Activated T-helper 2 cell treated with anti-CD3 and anti-CD28 coated beads, Interferon-gamma antibody, Interleukin-2, Interleukin-4, amounts not matched to agents 10 μg/mL and 5 μg/mL and 100 μg/mL, durations not matched to agents 14 hours and 24 hours and 36 hours (primary cell): ENCODE data around the gene MS4A1. TPM values are rescaled to one million over a fixed set of nuclear protein-coding genes. Genes with fewer than 3 reads are reported as not detected.
"Not testable (repeated sequence)": the region's sequence is repeated elsewhere in the genome, so short reads cannot be mapped to it uniquely, and the experiment has no call there.

Source experiments
- DNase-seq: peaks from one replicate; pipeline ENCODE4 v3.0.0; 2021; ENCODE audit warnings: low spot score
- H3K27ac Mint-ChIP-seq: one replicate; pipeline ENCODE4 v1.8.0; 2021; ENCODE audit warnings: mixed read lengths
- H3K27me3 Mint-ChIP-seq: one replicate; pipeline ENCODE4 v1.8.0; 2021; ENCODE audit warnings: low read depth, mixed read lengths
- H3K36me3 Mint-ChIP-seq: one replicate; pipeline ENCODE4 v1.8.0; 2021; ENCODE audit warnings: low read depth, mixed read lengths
- H3K4me1 Mint-ChIP-seq: one replicate; pipeline ENCODE4 v1.8.0; 2021; ENCODE audit warnings: low read depth, mixed read lengths
- H3K4me3 Mint-ChIP-seq: one replicate; pipeline ENCODE4 v1.8.0; 2021; ENCODE audit warnings: low read depth, mild to moderate bottlenecking, moderate library complexity, mixed read lengths
- H3K9me3 Mint-ChIP-seq: one replicate; pipeline ENCODE4 v1.8.0; 2021; ENCODE audit warnings: mixed read lengths
- intact Hi-C: fragments of 100-400 bp; cut with micrococcal nuclease; formaldehyde crosslinking; loops from one replicate; pipeline ENCODE4 v1.15.1; 2023
- total RNA-seq: library from RNA; stranded (reverse); gene quantifications from 2 replicates; pipeline ENCODE4 v1.2.3, GENCODE V29; 2022

MS4A1 gene
- total RNA-seq, 1 donor from 2014 or later = 0.25 TPM

DNA sequence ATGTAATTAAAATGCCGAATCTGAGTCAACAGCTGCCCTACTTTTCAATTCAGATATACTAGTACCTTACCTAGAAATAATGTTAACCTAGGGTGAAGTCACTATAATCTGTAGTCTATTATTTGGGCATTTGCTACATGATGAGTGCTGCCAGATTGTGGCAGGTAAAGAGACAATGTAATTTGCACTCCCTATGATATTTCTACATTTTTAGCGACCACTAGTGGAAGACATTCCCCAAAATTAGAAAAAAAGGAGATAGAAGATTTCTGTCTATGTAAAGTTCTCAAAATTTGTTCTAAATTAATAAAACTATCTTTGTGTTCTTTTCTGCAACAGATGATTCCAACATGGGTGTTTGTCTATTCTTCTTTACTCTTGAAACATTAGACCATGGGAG lies 14.1 kb downstream of the MS4A1 start:
- Mint-ChIP-seq H3K36me3 (no peaks in the 10 kb centered on the region), H3K4me1 (no peaks in the 10 kb centered on the region), H3K27me3 (peaks cover 20% of the 10 kb centered on the region), H3K4me3 (no peak overlapping the region), H3K27ac (no peak overlapping the region), H3K9me3 (no peaks in the 10 kb centered on the region)
- no peak for DNase-seq
- intact Hi-C loops = no loop called here

DNA sequence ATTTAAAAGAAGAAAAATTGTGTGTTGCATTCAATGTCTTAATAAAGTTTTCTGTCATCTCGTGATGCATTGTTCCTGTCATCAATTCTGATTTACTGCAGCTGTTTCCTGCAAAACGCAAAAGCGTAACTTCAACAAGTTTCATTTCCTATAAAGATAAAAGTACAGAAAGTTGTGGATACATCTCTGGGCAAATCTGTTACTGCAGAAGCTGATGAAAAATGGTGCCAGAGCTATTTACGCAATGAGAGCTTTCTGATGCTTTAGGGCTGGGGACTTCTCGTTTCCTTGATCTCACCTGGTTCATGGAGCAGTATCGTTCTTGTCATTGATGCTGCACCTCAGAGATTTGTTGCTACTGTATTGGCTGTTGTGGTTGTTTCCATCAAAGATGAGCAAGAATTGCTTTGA lies 21.4 kb downstream of the MS4A1 start:
- intact Hi-C loops = no loop called here
- peaks cover 3% of the 10 kb centered on the region for H3K4me1 Mint-ChIP-seq
- no peaks in the 10 kb centered on the region for H3K36me3 Mint-ChIP-seq
- no peak overlapping the region for H3K27ac Mint-ChIP-seq
- no peak for DNase-seq
- H3K4me3 Mint-ChIP-seq = no peak overlapping the region
- no peaks in the 10 kb centered on the region for H3K9me3 Mint-ChIP-seq
- H3K27me3 Mint-ChIP-seq = peaks cover 28% of the 10 kb centered on the region

DNA sequence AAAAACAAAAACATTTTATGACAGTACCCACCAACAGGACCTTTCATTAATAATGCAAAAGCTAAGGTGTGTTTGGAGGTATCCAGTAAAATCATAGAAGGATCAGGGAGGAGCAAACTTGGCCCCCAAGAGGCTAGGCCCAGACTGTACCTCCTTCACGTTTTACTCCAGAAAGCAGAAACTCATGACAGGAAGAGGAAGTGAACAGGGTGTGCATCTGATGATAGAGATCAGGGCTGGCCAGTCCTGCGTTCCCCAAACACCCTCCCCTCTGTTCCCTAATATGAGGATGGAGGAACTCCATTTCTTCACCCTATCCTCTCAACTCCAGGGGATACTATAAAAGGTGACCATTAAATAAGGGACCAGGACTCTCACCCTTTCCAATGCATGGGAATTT lies 26.7 kb downstream of the MS4A1 start:
- H3K27ac Mint-ChIP-seq = no peak overlapping the region
- H3K36me3 Mint-ChIP-seq = no peaks in the 10 kb centered on the region
- no peaks in the 10 kb centered on the region for H3K9me3 Mint-ChIP-seq
- intact Hi-C loops = no loop called here
- DNase-seq = no peak
- H3K4me3 Mint-ChIP-seq = no peak overlapping the region
- H3K27me3 Mint-ChIP-seq = peaks cover 24% of the 10 kb centered on the region
- peaks cover under 1% of the 10 kb centered on the region for H3K4me1 Mint-ChIP-seq

DNA sequence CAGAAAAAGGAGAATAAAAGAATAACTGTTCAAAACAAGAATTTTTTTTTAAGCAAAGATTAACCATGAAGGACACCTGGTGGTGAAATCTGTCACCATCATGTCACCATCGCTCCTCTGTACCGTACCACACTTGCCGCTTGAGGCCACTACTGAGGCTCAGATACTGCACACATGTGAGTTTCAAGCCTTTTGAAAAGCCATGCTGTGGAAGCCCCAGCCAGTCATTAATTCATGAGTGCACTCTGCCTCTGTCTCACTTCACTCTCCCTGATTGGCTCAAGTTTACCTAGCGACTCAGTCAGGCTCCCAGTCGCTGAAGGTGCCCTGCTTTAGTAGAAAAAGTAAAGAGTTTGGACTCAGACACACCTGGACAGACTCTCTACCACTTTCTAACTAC lies 30.3 kb downstream of the MS4A1 start:
- no peak for DNase-seq
- Mint-ChIP-seq H3K36me3 (no peaks in the 10 kb centered on the region), H3K4me1 (no peaks in the 10 kb centered on the region), H3K27me3 (peaks cover 12% of the 10 kb centered on the region), H3K27ac (no peak overlapping the region), H3K9me3 (no peaks in the 10 kb centered on the region), H3K4me3 (no peak overlapping the region)
- intact Hi-C loops = loop anchor here (5.0 kb wide), 1 partner anchor 124 kb away; no protein-coding TSS in a partner anchor

DNA sequence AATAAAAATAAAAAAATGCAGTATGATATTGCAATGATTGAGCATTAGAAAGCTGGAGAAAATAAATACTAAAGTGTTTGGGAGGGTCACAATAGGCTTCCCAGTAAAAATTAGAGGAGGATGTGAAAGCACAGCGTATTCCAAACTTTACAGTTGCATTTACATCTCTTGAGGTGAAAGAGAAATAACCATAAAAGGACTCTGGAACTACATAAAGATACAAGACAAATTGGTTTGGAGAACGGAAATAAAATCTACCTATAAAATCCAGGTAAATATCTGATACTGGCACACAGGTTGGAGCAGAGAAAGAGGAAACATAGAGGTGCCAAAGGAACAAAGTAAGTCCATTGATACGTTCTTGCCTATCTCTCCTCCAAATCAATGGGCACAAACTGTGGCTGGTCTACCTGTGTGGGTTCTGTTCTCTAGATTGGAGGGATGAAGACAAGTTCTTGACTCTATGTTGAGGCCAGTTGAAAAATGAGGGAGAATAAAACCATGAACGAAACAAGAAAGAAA lies 36.9 kb downstream of the MS4A1 start, which contains the start of gene MS4A12:
MS4A12 (plus strand) TSS at position 291 of the 522 bp plus-strand sequence. CDS start 4,541 bp downstream, outside the sequence.
- Mint-ChIP-seq H3K4me1 (no peaks in the 10 kb centered on the region), H3K4me3 (no peak within 1 kb of the TSS), H3K36me3 (no peaks in the 10 kb centered on the region), H3K27me3 (peaks cover 11% of the 10 kb centered on the region), H3K9me3 (no peaks in the 10 kb centered on the region), H3K27ac (no peak within 1 kb of the TSS)
- intact Hi-C loops = no loop called here
- no peak for DNase-seq

DNA sequence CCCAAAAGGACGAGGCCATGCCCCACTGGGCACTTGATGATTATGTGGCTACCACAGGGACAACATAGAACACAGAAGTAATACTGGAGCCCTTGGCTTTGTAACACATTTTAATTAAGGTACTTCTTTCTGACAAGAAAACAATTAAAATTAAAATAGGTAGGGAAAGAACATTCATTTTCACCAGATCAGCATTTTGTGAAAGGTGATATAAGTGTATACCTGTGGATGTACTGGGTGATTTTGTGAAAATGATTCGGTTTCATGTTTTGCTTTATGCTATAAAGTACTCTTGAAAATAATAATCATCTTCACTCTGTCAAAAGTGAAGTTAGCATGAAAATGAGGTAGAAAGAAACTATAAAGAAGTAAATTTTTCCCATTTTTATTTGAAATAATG lies 37.8 kb downstream of the MS4A1 start:
- Mint-ChIP-seq H3K36me3 (no peaks in the 10 kb centered on the region), H3K27ac (no peak overlapping the region), H3K27me3 (peaks cover 15% of the 10 kb centered on the region), H3K4me3 (no peak overlapping the region), H3K4me1 (no peaks in the 10 kb centered on the region), H3K9me3 (no peaks in the 10 kb centered on the region)
- DNase-seq = no peak
- intact Hi-C loops = no loop called here

DNA sequence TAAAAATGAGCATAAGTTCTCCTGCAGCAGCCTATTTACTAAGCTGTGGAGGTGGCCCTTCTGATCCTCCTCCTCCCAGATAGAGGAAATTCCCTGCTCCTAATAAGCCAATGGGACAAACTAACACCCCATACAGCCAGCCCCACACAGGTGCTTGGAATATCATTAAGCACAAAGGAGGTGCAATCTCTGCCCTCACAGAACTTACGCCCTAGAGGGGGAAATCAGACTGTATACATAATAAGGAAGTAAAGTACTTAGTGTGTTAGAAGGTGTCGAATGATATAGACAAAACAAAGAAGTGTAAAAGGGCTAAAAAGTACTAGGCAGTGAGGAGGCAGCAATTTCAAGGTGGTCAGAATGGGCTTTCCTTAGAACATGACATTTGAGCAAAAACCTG lies 42.8 kb downstream of the MS4A1 start:
- DNase-seq = no peak
- no peaks in the 10 kb centered on the region for H3K9me3 Mint-ChIP-seq
- H3K27ac Mint-ChIP-seq = no peak overlapping the region
- H3K27me3 Mint-ChIP-seq = peaks cover 38% of the 10 kb centered on the region
- H3K36me3 Mint-ChIP-seq = no peaks in the 10 kb centered on the region
- no peak overlapping the region for H3K4me3 Mint-ChIP-seq
- peaks cover 3% of the 10 kb centered on the region for H3K4me1 Mint-ChIP-seq
- intact Hi-C loops = no loop called here

DNA sequence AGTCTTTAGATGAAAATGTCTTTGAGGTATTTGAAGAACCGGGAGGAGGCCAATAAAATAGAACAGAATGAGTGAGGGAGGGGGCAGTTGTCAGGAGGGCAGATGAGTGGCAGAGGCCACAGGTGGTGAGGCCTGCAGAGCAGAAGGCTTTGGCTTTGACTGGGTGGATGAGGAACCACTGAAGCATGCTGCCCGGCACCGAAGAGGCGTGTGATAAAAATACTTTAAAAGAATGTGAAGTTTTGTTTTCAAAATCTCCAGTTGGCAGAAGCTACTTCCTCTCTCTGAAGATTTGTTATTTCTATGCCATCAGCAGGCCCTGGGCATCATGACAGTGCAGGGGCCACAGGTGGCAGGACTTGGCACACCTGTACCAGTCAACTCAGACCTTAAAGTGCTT lies 43.2 kb downstream of the MS4A1 start:
- Mint-ChIP-seq H3K27me3 (peaks cover 40% of the 10 kb centered on the region), H3K36me3 (no peaks in the 10 kb centered on the region), H3K4me1 (peaks cover 3% of the 10 kb centered on the region), H3K4me3 (no peak overlapping the region), H3K9me3 (no peaks in the 10 kb centered on the region), H3K27ac (no peak overlapping the region)
- no peak for DNase-seq
- intact Hi-C loops = no loop called here

DNA sequence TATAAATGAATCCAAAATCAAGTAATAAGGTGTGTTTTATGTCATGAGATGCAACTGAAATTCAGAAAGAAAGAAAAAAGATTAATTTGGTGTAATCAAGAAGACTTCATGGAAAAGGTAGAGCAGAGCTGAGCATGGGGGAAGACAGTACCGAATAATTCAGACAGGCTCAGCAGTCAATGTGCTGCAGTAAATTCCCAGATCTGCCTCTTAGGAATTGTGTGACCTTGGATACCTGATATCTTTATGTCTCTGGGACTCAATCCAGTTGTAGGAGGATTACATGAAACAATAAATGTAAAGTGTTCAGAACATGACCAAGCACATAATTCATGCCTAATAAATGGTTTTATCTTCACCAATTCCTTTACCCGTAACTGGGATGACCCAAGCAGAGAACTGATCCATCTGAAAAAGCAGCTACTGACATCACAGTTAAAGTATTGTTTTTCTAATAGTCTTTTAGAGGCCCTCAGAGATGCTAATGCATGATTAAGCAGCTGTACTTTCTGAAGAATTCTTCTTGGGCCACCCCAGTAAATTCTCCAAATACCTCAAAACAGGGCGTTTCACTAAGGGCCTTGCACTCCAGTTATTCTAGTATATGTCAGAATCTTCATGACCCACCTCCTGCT lies 44.7 kb downstream of the MS4A1 start:
- Mint-ChIP-seq H3K27ac (no peak overlapping the region), H3K36me3 (no peaks in the 10 kb centered on the region), H3K4me3 (no peak overlapping the region), H3K4me1 (peaks cover 14% of the 10 kb centered on the region), H3K27me3 (peaks cover 41% of the 10 kb centered on the region), H3K9me3 (no peaks in the 10 kb centered on the region)
- no peak for DNase-seq
- intact Hi-C loops = loop anchor here (10.0 kb wide), 1 partner anchor 114 kb away; no protein-coding TSS in a partner anchor

DNA sequence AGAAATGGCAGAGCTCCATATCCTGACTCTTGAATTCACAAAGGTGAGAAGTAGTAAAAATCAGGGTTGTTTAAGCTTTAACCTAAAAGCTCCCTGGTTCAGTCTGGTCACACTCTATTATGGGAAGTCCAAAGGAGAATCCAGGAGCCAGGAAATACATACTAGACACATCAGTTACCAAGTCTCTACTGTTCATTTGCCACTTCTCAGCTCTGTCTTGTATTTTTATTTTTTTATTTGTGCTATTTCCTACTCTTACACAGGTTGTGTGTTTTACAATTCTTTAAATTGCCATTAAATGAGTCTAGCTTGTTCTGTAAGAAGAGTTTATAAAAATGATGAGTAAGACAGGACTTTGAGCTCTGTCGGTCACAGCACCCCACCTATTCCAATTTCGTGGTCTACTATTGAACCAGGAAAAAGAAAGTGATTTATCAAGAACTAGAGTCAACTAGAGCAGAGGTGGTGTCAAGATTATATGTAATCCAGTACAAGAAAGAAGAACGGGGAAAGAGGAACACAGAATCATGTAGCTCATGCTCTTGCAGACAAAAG lies 46.7 kb downstream of the MS4A1 start:
- H3K27me3 Mint-ChIP-seq = peaks cover 48% of the 10 kb centered on the region

DNA sequence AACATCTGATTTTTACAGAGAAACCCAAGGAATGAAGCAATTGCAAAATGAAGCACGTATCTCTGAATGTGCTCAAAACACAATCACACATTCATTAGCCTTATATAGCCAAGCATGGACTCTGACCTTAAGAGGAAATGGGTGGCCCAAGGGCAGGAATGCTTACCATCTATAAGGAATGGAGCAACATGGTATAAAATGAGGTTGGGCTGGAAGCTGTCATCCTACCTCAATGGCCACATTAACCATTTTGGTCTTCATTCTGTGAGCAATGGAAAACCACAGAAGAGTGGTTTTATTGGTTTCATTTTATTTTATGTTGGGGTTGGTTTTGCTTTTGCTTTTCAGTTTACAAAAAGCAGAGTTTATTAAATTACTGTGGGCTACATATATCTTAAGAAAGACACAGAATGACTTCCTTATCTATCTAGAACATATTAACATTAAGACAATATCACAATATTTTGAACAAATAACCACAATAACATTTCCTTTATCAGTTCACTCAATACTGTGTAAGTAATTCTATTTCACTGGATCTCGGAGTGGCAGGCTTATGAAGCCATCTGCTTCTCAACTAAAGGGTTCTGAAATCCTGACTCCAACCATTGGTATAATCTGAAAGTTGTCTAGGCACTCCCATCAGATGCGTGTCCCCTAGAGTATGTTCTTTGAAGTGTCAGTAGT lies 48.7 kb downstream of the MS4A1 start:
- DNase-seq = no peak
- Mint-ChIP-seq H3K4me1 (peaks cover 11% of the 10 kb centered on the region), H3K9me3 (no peaks in the 10 kb centered on the region), H3K27me3 (peaks cover 37% of the 10 kb centered on the region), H3K4me3 (no peak overlapping the region), H3K27ac (no peak overlapping the region), H3K36me3 (no peaks in the 10 kb centered on the region)
- intact Hi-C loops = loop anchor here (10.0 kb wide), 1 partner anchor 110 kb away; no protein-coding TSS in a partner anchor

More for the DNA sequence above, 46.7 kb downstream of the MS4A1 start:
- peaks cover 14% of the 10 kb centered on the region for H3K4me1 Mint-ChIP-seq
- no peaks in the 10 kb centered on the region for H3K36me3 Mint-ChIP-seq
- H3K4me3 Mint-ChIP-seq = no peak overlapping the region
- no peak for DNase-seq
- no peak overlapping the region for H3K27ac Mint-ChIP-seq
- H3K9me3 Mint-ChIP-seq = no peaks in the 10 kb centered on the region
- intact Hi-C loops = loop anchor here (10.0 kb wide), 1 partner anchor 113 kb away; no protein-coding TSS in a partner anchor

DNA sequence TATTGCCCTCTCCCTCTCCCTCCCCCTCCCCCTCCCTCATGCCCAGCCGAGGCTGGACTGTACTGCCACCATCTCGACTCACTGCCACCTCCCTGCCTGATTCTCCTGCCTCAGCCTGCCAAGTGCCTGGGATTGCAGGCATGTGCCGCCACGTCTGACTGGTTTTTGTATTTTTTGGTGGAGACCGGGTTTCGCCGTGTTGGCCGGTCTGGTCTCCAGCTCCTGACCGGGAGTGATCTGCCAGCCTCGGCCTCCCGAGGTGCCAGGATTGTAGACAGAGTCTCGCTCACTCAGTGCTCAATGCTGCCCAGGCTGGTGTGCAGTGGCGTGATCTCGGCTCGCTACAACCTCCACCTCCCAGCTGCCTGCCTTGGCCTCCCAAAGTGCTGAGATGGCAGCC lies 54.0 kb downstream of the MS4A1 start:
- DNase-seq, H3K4me1 Mint-ChIP-seq, H3K36me3 Mint-ChIP-seq, H3K4me3 Mint-ChIP-seq, H3K9me3 Mint-ChIP-seq, H3K27ac Mint-ChIP-seq: not testable (repeated sequence)
- intact Hi-C loops = loop anchor here (10.0 kb wide), 1 partner anchor 105 kb away; no protein-coding TSS in a partner anchor
- peaks cover 22% of the 10 kb centered on the region for H3K27me3 Mint-ChIP-seq

DNA sequence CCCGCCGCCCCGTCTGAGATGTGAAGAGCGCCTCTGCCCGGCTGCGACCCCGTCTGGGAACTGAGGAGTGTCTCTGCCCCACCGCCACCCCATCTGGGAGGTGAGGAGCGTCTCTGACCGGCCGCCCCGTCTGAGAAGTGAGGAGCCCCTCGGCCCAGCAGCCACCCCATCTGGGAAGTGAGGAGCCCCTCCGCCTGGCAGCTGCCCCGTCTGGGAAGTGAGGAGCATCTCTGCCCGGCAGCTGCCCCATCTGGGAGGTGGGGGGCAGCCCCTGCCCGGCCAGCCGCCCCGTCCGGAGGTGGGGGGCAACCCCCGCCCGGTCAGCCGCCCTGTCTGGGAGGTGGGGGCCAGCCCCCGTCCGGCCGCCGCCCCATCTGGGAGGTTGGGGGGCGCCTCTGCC lies 54.6 kb downstream of the MS4A1 start:
- intact Hi-C loops, H3K36me3 Mint-ChIP-seq, H3K9me3 Mint-ChIP-seq, H3K4me3 Mint-ChIP-seq, H3K27ac Mint-ChIP-seq, H3K4me1 Mint-ChIP-seq, DNase-seq: not testable (repeated sequence)
- H3K27me3 Mint-ChIP-seq = peaks cover 19% of the 10 kb centered on the region
